ENCODE measurements around the gene PLXND1. TPM values are rescaled to one million over a fixed set of nuclear protein-coding genes. Genes with fewer than 3 reads are reported as not detected.
A peak's percentile ranks its signal among the peaks of the same experiment; 100 is the strongest.

The PLXND1 gene
- total and polyA plus RNA-seq, 8 donors, result 175 to 263 (median 214) TPM

DNA sequence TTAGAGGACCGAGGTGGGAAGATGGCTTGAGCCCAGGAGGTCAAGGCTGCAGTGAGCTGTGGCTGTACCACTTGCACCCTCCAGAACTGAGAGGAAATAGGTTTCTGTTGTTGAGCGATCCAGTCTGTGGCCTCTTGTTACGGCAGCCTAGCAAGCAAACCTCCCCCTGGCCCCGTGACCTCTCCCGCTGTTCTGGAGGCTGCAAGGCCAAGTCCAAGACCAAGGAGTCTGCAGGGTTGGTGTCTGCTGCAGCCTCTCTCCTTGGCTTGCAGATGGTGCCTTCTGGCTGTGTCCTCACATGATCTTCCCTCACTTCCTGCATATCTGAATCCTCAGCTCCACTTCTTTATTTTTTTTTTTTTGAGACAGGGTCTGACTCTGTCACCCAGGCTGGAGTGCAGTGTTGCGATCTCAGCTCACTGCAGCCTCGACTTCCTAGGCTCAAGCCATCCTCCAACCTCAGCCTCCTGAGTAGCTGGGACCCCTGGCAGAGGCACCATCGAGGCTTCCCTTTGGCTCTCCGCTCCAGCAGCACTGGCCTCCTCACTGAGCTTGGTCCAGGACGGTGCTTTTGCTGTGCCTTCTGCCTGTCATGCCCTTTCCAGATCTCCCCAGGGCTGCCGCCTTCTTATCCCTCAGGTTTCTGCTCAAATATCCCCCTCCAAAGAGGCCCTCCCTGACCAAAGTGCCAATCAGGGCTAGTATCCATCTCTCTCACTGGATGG is 18.0 kb upstream of the PLXND1 start:
- DNase-seq (peak in 2 of 4 donors; percentile 60 to 73), ATAC-seq (no peak)
- H3K27me3 ChIP-seq, result no peaks in the 10 kb centered on the region
- no peak overlapping the region for H3K4me3 ChIP-seq
- no peaks in the 10 kb centered on the region for H3K9me3 ChIP-seq
- TF ChIP-seq, protein P1, sequence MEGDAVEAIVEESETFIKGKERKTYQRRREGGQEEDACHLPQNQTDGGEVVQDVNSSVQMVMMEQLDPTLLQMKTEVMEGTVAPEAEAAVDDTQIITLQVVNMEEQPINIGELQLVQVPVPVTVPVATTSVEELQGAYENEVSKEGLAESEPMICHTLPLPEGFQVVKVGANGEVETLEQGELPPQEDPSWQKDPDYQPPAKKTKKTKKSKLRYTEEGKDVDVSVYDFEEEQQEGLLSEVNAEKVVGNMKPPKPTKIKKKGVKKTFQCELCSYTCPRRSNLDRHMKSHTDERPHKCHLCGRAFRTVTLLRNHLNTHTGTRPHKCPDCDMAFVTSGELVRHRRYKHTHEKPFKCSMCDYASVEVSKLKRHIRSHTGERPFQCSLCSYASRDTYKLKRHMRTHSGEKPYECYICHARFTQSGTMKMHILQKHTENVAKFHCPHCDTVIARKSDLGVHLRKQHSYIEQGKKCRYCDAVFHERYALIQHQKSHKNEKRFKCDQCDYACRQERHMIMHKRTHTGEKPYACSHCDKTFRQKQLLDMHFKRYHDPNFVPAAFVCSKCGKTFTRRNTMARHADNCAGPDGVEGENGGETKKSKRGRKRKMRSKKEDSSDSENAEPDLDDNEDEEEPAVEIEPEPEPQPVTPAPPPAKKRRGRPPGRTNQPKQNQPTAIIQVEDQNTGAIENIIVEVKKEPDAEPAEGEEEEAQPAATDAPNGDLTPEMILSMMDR (IDR thresholded peaks at IDR 0.05), result no peak
- H3K4me1 ChIP-seq, result peaks cover 49 to 86% of the 10 kb centered on the region in 2 donors
- H3K27ac ChIP-seq, result peak overlapping the region; percentile 97 to 98
- H3K36me3 ChIP-seq, result no peaks in the 10 kb centered on the region
- intact Hi-C loops (cut with DNase I), result no loop called here

GRCh38 chr3:129623447-129624118 is 17.1 kb upstream of the PLXND1 start:
- H3K36me3 ChIP-seq, result no peaks in the 10 kb centered on the region
- DNase-seq (peak in 3 of 4 donors; percentile 73 to 84 (median 75)), ATAC-seq (peak; percentile 3)
- no peaks in the 10 kb centered on the region for H3K9me3 ChIP-seq
- no peak overlapping the region for H3K4me3 ChIP-seq
- intact Hi-C loops (cut with DNase I), result no loop called here
- TF ChIP-seq, protein P1 (IDR thresholded peaks at IDR 0.05), result no peak
- peaks cover 55 to 90% of the 10 kb centered on the region in 2 donors for H3K4me1 ChIP-seq
- no peaks in the 10 kb centered on the region for H3K27me3 ChIP-seq
- peak overlapping the region; percentile 97 to 98 for H3K27ac ChIP-seq

DNA sequence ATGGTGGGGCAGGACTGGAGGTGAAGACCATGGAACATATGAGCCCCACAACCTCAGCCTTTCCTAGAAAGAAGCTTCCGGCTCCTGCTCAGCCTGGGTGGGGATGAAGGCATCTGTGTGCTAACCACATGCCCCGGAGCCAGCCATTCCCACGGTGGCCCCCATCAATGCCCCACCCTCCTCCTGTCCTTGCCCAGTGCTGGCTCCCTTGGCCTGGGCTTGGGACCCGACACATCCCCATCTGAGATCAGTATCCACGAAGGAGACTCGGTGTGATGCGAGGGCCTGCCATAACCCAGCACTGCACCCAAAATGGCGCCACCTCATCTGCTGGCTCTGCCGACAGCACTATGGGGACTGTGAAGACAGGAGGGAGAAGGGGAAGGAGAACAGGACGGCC is 16.5 kb upstream of the PLXND1 start:
- DNase-seq, result peak in 2 of 4 donors; percentile 31 to 67
- intact Hi-C loops (cut with DNase I), result no loop called here
- no peak for ATAC-seq
- Histone ChIP-seq H3K9me3 (no peaks in the 10 kb centered on the region), H3K4me1 (peaks cover 53 to 90% of the 10 kb centered on the region in 2 donors), H3K36me3 (no peaks in the 10 kb centered on the region), H3K4me3 (no peak overlapping the region), H3K27me3 (no peaks in the 10 kb centered on the region), H3K27ac (peak overlapping the region; percentile 97 to 98)
- TF ChIP-seq, protein P1 (IDR thresholded peaks at IDR 0.05), result no peak

DNA sequence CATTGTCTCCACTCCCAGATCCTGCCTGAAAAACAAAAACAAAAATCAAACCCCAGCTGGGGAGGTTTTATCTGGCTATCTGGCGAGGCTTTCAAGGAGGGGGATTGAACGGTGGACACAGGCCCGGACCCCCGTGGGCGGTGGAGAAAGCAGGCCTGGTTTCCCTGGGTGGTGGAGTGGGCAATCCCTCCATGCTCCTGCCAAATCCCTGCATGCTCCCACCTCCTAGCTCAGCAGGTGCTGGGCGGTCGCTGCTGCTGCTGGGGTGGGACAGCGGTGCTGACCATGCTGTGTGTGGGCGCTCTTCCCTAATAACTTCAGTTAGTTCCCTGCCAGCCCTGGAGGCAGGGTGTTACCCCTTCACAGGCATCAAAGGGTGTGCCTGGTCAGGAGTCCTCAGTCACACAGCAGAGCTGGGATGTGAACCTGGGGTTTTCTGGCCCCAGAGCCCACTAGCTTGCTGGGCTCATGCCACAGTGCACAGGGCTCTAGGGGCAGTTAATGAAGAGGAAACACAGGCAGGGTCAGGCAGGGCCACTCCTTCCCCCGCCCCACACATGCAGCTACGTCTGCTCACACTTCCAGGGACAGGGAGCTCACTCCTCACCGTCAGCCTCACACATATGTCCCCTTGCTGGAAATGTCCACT is 15.9 kb upstream of the PLXND1 start:
- DNase-seq, result peak in 2 of 4 donors; percentile 34 to 51
- intact Hi-C loops (cut with DNase I), result no loop called here
- H3K36me3 ChIP-seq, result no peaks in the 10 kb centered on the region
- H3K27me3 ChIP-seq, result no peaks in the 10 kb centered on the region
- no peak overlapping the region for H3K4me3 ChIP-seq
- TF ChIP-seq, protein P1 (IDR thresholded peaks at IDR 0.05), result no peak
- no peak for ATAC-seq
- H3K4me1 ChIP-seq, result peaks cover 48 to 90% of the 10 kb centered on the region in 2 donors
- H3K9me3 ChIP-seq, result no peaks in the 10 kb centered on the region
- H3K27ac ChIP-seq, result peak overlapping the region; percentile 97 to 98
